HG03460 (cell line): Measurements from ENCODE around the gene ZNF502.

Experiments used
- ATAC-seq: cut with Tn5 transposase; IDR thresholded peaks from one replicate; pipeline ENCODE4 v1.9.1; 2021; ENCODE audit not compliant: unreplicated experiment

The ZNF502 gene

GRCh38 chr3:44764248-44764647, 51.8 kb downstream of the ZNF502 start:
- no peak for ATAC-seq

GRCh38 chr3:44771424-44772098, 59.1 kb downstream of the ZNF502 start:
- no peak for ATAC-seq

GRCh38 chr3:44772099-44772442, 59.6 kb downstream of the ZNF502 start:
- no peak for ATAC-seq
